Activated naive CD4-positive, alpha-beta T cell treated with Interleukin-2 at 50 U/mL for 16 hours (primary cell): ENCODE results near the gene RPTOR.
"Not testable (repeated sequence)": the region's sequence is repeated elsewhere in the genome, so short reads cannot be mapped to it uniquely, and the experiment has no call there.

ENCODE experiments used
- DNase-seq: peaks from one replicate; pipeline ENCODE4 v3.0.0-alpha.2; 2020

The RPTOR gene

GRCh38 chr17:80726558-80727408, 182.1 kb downstream of the RPTOR start:
- DNase-seq, result no peak

GRCh38 chr17:80727409-80727755, 182.7 kb downstream of the RPTOR start:
- DNase-seq, result no peak

DNA sequence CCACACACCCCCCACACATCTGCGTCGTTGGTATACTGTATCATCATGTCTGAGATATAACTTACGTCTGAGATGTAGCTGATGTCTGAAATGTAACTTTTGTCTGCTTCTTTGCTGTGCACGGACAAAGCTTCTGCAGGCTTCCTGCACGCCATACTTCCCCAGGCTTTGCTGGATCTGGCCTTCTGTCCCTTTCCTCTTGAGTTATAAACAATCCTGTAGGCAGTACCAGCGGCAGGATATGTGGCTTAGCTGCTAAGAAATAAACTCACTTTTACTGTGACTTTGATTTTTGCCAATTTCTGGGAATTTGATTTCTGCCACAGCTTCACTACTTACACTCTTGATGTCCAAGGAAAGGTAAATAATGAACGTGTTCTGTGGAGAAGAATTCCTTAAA, 184.4 kb downstream of the RPTOR start:
- no peak for DNase-seq

- DNase-seq, result no peak
These were observed 185.1 kb downstream of the RPTOR start for GRCh38 chr17:80729761-80730160.

- DNase-seq, result no peak
These were observed 186.1 kb downstream of the RPTOR start for GRCh38 chr17:80730739-80731138.

GRCh38 chr17:80731323-80731722, 186.7 kb downstream of the RPTOR start:
- DNase-seq, result no peak

- no peak for DNase-seq
These were observed 187.6 kb downstream of the RPTOR start for GRCh38 chr17:80732268-80732667.

GRCh38 chr17:80737106-80738019, 192.7 kb downstream of the RPTOR start:
- no peak for DNase-seq

DNA sequence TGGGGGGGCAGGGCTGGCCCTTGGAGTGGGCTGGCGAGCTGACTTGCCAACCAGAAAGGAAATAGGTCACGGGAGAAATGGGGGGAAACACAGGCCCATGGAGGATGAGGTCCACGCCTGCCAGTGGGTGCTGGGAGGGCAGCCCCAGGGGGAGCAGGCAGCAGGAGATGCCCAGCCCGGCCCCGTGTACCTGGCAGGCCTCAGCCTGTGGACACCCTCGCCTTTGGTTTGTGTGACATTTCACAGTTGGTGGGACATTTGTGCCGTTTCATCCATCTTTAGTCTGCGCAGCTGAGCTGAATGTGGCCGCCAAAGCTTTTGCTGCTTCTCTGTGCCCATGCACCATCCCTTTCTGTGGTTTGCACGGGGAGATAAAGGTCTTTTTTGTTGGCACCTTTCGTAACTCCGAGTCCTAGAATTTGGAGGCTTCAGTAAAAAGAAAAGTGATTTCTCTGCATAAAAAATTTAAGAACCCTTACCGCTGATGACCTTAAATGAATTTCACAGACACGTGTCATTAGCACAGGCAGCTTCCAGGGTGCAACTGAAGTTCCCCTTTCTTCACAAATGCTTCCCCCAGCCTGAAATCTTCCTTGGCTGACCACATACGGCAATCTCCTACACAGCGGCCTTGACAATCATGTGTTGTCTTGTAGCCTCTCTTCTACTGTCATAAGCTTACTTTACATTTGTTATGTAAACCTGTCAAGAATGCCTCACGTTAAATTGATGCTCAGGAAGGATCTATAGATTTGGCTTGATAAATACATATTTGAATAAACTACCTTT, 193.6 kb downstream of the RPTOR start:
- no peak for DNase-seq

DNA sequence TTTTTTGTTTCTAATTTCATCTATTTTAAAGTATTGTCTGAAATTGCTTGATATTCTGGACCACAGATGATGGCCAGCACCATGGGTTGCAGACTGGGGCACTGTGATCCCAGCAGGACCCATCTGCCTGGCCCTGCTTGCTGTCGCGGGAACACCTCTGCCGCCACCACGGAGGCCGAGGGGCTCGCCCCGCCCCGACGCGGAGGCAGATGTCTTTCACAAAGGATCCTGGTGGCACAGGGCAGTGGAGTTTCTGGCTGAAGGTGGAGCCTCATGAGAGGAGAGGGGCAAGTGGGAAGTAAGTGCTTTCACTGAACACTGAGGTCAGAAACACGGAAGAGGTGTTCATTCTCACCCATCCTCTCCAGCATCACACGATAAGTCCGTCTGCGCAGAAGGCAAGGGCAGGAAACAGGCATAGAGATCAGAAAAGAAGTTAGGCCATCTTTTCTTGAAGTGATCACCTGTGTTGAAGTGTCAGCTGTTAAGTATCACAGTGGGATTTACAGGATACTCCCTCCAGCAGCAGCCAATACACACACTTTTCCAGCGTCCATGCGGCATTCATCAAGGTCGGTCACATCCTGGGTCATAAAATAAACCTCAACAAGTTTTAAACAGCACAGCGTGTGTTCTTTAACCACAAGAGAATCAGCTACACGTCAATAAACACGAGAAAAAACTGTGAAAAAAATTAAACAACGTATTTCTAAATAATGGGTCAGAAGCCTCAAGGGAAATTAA, 194.5 kb downstream of the RPTOR start:
- DNase-seq, result no peak

DNA sequence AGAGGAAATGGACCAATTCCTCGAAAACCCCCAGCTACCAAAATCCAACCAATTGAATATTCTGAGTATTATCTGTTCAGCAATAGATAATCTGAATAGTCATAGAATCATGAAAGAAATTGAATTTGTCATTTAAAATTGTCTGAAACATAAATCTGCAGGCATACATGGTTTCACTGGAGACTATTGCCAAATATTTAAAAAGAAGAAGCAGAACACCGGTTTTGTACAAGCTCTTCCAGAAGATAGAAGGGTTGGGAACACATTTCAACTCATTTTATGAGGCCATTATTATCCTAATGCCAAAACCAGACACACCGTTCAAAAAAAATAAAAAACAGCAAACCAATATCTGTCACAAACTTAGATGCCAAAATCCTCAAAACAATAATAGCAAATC, 195.5 kb downstream of the RPTOR start:
- DNase-seq, result no peak

GRCh38 chr17:80742091-80742490, 197.5 kb downstream of the RPTOR start:
- DNase-seq, result no peak

- no peak for DNase-seq
These were observed 198.0 kb downstream of the RPTOR start for GRCh38 chr17:80742581-80743180.

GRCh38 chr17:80743181-80743771, 198.6 kb downstream of the RPTOR start:
- DNase-seq, result no peak

- DNase-seq, result not testable (repeated sequence)
These were observed 199.3 kb downstream of the RPTOR start for GRCh38 chr17:80743973-80744372.

GRCh38 chr17:80744725-80745124, 200.1 kb downstream of the RPTOR start:
- not testable (repeated sequence) for DNase-seq

GRCh38 chr17:80745183-80745582, 200.5 kb downstream of the RPTOR start:
- DNase-seq, result no peak

GRCh38 chr17:80746262-80746935, 201.8 kb downstream of the RPTOR start:
- peak; percentile 36 for DNase-seq

DNA sequence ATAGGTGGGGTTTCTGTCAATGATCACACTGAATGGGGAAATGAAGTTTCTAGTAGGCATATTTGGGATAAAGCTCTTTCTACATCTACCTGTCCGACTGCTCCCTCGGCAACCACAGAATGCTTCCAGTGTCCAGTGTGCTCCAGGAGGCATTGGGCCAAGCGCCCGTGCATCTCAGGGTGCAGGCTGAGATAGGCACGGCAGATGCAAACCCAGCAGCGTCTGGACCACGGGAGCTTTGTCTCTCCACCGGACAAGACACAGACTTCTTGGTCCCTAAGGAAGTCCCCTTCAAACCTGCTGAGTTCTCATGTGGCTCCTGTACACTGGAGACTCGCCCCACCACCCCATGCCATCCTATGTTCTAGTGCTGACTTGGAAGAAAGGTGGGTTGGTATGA, 202.8 kb downstream of the RPTOR start:
- no peak for DNase-seq

- no peak for DNase-seq
These were observed 205.0 kb downstream of the RPTOR start for GRCh38 chr17:80749611-80750010.

- DNase-seq, result no peak
These were observed 205.6 kb downstream of the RPTOR start for GRCh38 chr17:80750263-80750662.
